Measurements from ENCODE around the gene IRX6.
A peak's percentile ranks its signal among the peaks of the same experiment; 100 is the strongest.

IRX6 gene

DNA sequence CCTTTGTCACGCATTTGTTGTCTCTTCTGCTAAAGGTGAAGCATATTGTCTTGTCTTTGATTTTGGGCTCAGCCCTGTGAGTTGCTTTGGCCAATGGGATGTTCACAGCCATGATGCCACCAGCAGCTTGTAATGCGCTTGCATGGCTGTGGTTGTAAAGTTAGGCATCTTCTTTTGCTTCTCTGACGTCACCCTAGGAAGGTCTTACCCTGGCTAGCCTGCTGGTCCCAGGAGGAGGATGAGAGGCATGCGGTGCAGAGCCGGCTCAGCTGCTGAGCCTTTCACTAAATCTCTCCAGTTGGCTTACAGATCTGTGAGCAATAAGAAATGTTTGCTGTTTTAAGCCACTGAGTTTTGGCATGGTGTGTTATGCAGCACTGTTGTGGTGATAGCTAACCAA, 40.8 kb downstream of the IRX6 start:
- FAIRE-seq (no peak), DNase-seq (ENCODE audit: low spot score) (no peak)

DNA sequence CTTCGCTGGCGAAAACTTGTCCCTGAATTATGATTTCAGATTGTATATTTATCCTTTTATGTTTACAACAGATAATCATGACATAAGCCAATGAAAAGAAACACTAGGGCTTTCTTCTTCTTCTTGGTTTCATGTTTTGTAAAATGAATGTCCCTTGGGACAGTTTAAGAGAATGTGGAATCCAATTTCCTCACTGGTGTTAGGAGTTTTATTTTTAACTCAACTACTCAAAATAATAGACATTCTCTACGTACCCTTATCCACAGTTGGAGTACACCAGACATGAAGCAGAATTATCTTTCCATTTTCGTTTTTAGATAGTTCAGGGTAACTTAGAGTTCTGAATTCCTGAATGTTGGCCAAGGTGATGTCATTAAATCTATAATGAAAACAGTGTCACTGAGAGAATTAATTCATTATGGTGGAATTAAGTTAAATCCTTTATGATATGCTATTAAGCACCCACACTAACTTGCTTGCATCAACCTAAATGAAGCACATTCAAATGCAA, 43.4 kb downstream of the IRX6 start:
- FAIRE-seq (no peak), DNase-seq (ENCODE audit: low spot score) (no peak)

DNA sequence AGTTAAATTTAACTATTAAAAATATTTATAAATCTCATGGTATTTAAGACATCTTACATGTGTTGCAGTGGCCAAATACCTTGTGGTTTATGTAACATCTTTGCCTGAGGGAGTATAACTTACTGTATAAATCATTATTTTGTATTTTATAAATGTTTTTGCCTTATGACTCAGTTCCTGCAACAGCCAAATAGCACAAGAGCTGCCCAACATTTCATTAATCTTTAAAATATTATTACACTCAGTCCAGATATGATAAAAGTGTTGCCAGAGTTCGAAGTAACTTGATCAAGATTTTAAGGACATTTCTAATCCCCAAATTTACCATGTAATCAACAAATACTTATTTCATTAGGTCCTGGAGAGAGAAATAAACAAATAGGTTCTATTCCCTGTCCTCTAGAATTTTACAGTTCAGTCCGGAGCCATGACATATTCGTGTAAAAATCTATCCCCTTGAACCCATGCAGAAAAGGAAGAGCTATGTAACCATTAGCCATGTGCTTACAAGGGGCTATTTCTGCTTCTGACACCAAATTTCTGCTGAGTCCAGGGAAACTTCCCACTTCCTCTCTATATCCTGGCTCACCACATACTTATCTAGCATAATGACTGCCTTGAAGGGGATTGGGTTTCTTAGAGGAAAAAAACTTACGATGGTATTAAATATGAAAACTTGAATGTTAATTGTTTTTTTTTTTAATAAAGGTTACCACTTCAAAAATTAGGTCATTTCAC, 44.0 kb downstream of the IRX6 start:
- DNase-seq (ENCODE audit: low spot score) (no peak), FAIRE-seq (no peak)

DNA sequence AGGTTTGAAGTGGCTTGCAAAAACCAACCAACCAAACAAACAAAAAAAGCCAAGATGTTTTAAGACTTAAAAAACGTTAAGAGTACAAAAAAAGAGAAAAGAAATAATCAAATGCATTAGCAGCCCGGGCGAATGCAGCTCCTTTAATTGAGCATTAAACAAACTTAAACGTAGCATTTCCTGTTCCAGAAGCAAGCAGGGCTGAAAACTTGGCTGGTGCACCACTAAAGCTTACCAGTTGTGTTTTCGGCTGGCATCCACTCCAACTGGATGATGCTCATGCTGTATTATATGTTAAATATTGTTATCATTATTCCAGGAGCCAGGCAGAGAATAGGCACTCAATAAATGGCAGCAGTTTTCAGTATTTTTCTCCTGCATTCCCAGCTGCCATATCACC, 45.1 kb downstream of the IRX6 start:
- DNase-seq (ENCODE audit: low spot score) (no peak), FAIRE-seq (no peak)

DNA sequence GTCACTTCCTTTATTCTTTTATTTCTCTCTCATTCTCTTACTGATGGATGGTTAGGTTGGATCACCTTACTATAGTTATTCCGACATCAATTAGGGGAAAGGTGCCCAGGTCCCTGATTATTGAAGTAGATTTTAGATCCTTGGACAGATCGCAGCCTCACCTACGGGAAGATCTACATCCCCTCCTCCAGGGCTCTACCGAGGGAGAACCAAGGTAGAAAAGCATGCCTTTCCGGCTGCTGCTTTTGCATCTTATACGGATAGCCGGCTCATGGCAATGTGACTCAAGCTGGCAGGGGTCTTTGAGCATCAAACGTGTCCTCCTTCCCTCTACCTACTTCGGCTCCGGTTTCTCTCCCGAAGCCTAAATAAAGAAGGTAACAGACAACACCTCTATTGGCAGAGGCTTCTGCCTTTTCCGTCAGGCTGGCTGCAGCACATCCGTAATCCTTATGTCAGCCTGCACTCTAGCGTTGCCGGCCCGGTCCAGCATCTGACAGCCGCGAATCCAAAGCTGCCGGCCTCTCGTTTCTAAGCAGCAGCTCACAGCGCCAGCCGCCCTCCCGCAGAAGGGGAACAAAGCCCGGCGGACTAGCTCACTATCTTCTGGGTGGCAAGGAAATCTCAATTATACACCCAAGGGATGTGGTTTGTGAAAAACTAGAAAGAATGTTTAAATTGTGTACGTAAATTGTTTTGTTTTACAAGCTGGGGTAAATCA, 46.9 kb downstream of the IRX6 start:
- DNase-seq (ENCODE audit: low spot score) (peak; percentile 82), FAIRE-seq (no peak)

DNA sequence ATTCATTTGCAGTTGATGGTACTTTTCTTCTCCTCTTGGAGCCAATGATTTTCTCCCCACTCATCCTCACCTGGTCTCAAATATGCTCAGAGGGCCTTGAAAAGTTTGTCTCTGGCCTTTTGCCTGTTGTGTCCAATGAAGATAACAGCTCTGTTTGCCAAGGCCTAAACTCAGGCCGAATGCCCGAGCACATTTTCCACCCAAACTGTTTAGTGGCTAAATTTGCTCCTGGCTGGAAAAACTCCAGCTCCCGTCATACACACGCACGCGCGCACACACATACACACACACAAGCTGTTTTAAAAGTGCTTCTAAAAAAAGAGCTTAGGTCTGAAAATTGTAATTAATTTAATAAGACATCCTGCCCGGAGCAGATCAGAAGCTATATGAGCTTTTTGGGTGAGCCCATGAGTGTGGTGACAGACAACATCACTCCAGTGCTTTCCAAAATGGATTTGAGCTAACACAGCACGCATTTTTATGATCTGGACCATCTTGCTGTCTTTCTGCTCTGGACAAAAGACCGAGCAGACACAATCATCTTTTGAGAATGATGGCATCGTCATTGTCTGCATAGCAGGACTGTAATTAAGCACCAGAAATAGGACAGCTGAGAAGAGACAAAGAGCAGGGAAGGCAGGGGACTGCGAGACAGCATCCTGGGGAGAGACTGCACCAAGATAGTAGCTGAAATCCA, 48.9 kb downstream of the IRX6 start:
- FAIRE-seq = no peak
- DNase-seq (ENCODE audit: low spot score) = no peak

DNA sequence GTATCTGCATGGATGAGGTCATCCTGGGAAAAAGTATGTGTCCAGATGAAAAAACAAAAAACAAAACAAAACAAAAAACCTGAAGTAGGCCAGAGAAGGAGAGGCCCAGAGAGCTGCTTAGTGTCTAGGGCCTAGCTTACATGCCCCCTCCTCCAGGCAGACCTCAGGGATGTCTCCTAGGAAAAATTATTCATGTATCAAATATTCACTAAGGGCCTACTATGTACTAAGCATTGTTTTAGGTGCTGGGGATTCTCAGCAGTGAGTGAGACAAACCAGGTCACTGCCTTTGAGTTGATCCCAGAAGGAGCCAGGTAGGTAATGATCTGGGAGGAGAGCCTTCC, 49.5 kb downstream of the IRX6 start:
- no peak for DNase-seq (ENCODE audit: low spot score)
- no peak for FAIRE-seq

DNA sequence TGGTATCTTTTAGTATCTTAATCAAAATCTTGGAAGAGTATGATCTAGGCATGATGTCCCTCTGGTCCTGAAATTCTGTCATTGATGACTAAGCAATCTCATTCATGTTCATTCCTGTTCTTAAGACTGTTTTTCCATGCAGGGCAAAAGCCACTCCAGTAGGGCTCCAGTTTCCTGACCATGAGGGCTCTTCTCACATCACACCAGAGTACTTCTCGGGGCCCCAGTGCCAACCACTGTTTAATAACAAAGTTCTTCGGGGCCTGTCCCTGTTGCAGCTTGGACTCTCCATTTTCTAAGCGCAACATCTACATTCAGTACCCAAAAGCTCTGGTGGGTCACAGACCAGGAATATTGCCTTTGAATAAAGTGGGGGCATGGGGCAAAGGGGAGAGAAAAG, 52.0 kb downstream of the IRX6 start:
- no peak for DNase-seq (ENCODE audit: low spot score)
- FAIRE-seq = no peak

DNA sequence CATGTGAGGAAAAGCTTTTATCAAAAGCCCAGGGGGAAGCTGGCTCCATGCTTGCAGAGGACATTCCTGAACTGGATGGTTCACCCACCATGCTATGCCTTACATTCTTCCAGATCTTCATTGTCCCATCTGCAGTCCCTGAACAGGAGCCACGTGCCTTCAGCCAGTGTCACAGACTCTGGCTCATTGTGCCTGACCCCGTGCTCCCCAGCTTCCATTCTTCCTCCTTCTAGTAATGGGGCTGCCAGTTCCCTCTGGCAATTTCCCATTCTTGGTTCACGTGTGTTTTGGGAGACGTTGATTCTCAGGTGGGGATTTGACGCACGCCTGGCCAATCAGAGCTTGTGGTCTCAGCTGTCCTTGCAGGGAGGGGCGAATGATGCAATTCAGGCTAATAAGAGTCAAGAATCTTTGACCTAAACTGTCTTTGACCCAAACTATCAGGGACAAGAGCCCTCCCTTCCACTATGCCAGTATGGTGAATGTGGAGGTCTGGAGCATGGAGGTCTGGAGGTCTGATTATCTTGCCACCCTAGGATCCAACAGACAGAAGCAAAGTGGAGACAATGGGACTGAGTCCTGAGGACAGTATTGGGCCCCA, 52.7 kb downstream of the IRX6 start:
- FAIRE-seq (no peak), DNase-seq (ENCODE audit: low spot score) (no peak)

DNA sequence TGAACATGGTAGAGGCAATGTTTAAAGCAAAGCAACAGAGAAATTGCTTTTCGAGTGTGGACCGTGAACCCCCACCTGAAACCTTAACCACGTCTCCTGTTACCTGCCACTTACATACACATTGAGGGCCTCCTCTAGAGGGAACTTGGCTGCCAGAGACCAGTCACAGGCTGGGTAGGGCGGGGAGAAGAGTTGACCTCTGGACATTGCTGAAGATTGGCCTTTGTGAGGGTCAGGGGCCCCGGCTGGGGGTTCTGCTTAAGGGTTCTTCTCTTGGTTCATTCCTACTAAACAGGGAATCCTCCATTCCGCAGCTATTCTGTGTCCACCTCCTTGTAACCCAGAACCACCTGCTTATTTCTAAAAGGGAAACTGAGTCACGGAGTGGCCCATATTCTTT, 53.8 kb downstream of the IRX6 start:
- no peak for FAIRE-seq
- DNase-seq (ENCODE audit: low spot score) = no peak

DNA sequence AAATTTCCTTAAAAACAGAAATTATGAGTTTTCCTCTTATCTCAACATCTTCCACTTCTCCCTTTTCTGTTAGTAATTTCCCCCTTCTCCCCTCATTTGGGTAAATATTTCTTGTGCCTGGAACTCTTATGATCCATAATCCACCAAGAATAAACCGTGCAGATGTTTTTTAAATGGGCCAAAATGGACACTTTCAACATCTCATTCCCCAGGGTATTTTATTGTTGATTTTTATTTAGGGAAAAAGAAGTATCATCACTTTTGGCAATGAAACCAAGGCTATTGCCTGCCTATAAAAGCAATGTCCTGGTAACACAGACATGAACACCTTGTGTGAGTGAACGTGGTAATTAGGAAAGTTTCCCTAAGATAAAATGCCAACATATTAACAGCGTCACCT, 54.6 kb downstream of the IRX6 start:
- no peak for DNase-seq (ENCODE audit: low spot score)
- FAIRE-seq = no peak

DNA sequence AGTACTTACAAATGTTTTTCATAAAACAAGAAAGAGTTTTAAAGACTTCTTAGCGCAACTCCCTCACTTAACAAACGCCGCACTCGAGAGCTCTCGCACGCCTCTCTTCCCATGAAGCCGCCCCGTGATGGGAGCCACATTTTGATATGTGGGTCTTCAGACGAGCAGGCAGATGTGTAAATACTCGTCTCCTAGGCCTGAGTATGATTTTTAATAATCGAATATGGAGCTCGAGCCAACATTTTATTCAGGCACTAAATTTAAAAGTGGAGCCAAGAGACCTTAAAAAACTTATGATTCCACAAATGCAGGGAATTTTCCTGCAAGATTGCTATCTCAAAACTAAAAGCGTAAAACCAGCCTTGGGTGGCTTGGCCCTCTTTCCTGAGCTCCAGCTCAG, 55.4 kb downstream of the IRX6 start:
- no peak for DNase-seq (ENCODE audit: low spot score)
- FAIRE-seq = no peak

DNA sequence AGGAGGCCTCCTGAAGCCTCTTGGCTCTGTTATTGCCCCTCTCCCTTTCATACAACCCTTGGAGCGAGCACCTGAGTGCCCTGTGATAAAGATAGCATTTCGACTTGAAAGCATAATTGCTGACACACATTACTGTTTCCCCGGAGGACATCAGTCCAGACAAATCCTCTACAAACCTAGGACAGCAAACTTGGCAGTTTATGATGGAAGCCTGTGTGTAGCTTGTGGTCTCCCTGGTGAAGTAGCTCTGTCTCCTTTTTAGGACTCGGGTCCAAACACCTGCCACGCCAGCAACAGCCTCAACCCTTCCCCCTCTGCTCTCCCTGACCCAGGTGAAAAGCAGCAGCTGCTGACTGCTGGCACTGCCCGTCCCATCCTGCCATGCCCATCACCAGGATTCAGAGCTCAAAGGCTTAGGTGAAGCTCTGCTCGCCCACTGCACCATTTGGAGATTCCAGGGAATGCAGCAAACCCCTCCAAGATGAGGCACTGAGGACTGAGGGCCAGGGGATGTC, 55.9 kb downstream of the IRX6 start:
- FAIRE-seq (no peak), DNase-seq (ENCODE audit: low spot score) (no peak)
